Smooth muscle cell (in vitro differentiated cells): Measurements from ENCODE around the gene KCP. TPM values are rescaled to one million over a fixed set of nuclear protein-coding genes. Genes with fewer than 3 reads are reported as not detected.

Experiments used
- DNase-seq: peaks from one replicate; lab custom pipeline; 2025; ENCODE audit not compliant: unreplicated experiment; lab: John Stamatoyannopoulos, UW
- H2AFZ ChIP-seq: fragments of 200-600 bp; sonication (generic); 2 replicates; pipeline ENCODE4 v1.6.0; 2016; ENCODE audit warnings: antibody characterized with exemption, low read depth, mild to moderate bottlenecking
- H3F3A ChIP-seq: fragments of 200-600 bp; sonication (generic); 2 replicates; pipeline ENCODE4 v1.6.0; 2017; ENCODE audit warnings: antibody characterized with exemption, low read depth
- H3K27ac ChIP-seq: fragments of 200-600 bp; sonication (generic); 2 replicates; pipeline ENCODE4 v1.5.1; 2016; ENCODE audit warnings: low read depth, mild to moderate bottlenecking
- H3K27me3 ChIP-seq: fragments of 200-600 bp; sonication (generic); 2 replicates; pipeline ENCODE4 v1.6.1; 2016; ENCODE audit warnings: low read depth, mild to moderate bottlenecking
- H3K36me3 ChIP-seq: fragments of 200-600 bp; sonication (generic); 2 replicates; pipeline ENCODE4 v1.5.1; 2016; ENCODE audit warnings: low read depth
- H3K4me1 ChIP-seq: fragments of 200-600 bp; sonication (generic); 2 replicates; pipeline ENCODE4 v1.5.1; 2016; ENCODE audit warnings: low read depth
- H3K4me2 ChIP-seq: fragments of 200-600 bp; sonication (generic); 2 replicates; pipeline ENCODE4 v1.6.0; 2016; ENCODE audit warnings: mild to moderate bottlenecking
- H3K4me3 ChIP-seq: fragments of 200-600 bp; sonication (generic); 2 replicates; pipeline ENCODE4 v1.5.1; 2016; ENCODE audit warnings: mild to moderate bottlenecking
- H3K79me2 ChIP-seq: fragments of 200-600 bp; sonication (generic); 2 replicates; pipeline ENCODE4 v1.6.0; 2016; ENCODE audit warnings: low read depth, mild to moderate bottlenecking
- H3K9ac ChIP-seq: fragments of 200-600 bp; sonication (generic); 2 replicates; pipeline ENCODE4 v1.6.0; 2016; ENCODE audit warnings: low read depth
- H3K9me3 ChIP-seq: fragments of 200-600 bp; sonication (generic); replicated peaks from 2 replicates; pipeline ENCODE4 v1.5.1; 2016; ENCODE audit warnings: low read depth
- H4K20me1 ChIP-seq: fragments of 200-600 bp; sonication (generic); 2 replicates; pipeline ENCODE4 v1.6.0; 2016; ENCODE audit warnings: low read depth
- CTCF ChIP-seq: fragments of 200-600 bp; sonication (generic); IDR thresholded peaks from 2 replicates; pipeline ENCODE4 v1.5.1; 2017; ENCODE audit warnings: borderline replicate concordance, mild to moderate bottlenecking, antibody characterized with exemption; ENCODE audit not compliant: insufficient read depth, poor library complexity, severe bottlenecking
- WGBS: methylation state at CpG from one replicate; pipeline ENCODE4 v1.1.7; 2016; ENCODE audit warnings: low lambda C conversion rate; 5-methylcytosine and 5-hydroxymethylcytosine counted together
- polyA plus RNA-seq: library from polyadenylated mRNA; unstranded; fragments of >200 nt; fragmentation: Nextera tagmentation; extraction: Ambion mirVana; gene quantifications from 2 replicates; pipeline ENCODE4 v1.2.1, GENCODE V29; 2016
- total RNA-seq: library from RNA; depleted of rRNA; stranded (reverse); fragments of >200 nt; gene quantifications from 2 replicates; pipeline ENCODE4 v1.2.3, GENCODE V29; 2014

The KCP gene
- total and polyA plus RNA-seq, 2 experiments from 2014 or later = 0.99 to 4.5 TPM

- no peak overlapping the region for H2AFZ ChIP-seq
- no peak for DNase-seq
- no peaks in the 10 kb centered on the region for H4K20me1 ChIP-seq
- no peak overlapping the region for H3K27ac ChIP-seq
- no peak overlapping the region for H3K4me3 ChIP-seq
- no peak overlapping the region for H3K9ac ChIP-seq
- no peaks in the 10 kb centered on the region for H3K9me3 ChIP-seq
- no peaks in the 10 kb centered on the region for H3K79me2 ChIP-seq
- TF ChIP-seq CTCF = no peak
- H3F3A ChIP-seq = no peaks in the 10 kb centered on the region
- no peaks in the 10 kb centered on the region for H3K36me3 ChIP-seq
- H3K4me2 ChIP-seq = no peak overlapping the region
- H3K27me3 ChIP-seq = peaks cover 32% of the 10 kb centered on the region
- 88% methylated on average over 5 of the region's 5 CpGs for whole genome bisulfite sequencing
- H3K4me1 ChIP-seq = peaks cover 4% of the 10 kb centered on the region
Measured at GRCh38 chr7:128923411-128923800, 12.9 kb upstream of the KCP start.

- H3K27ac ChIP-seq = no peak overlapping the region
- H2AFZ ChIP-seq = no peak overlapping the region
- peaks cover 4% of the 10 kb centered on the region for H3K4me1 ChIP-seq
- H3K4me2 ChIP-seq = no peak overlapping the region
- no peaks in the 10 kb centered on the region for H3K79me2 ChIP-seq
- DNase-seq = no peak
- peaks cover 35% of the 10 kb centered on the region for H3K27me3 ChIP-seq
- no peaks in the 10 kb centered on the region for H4K20me1 ChIP-seq
- no peak for TF ChIP-seq CTCF
- H3K9me3 ChIP-seq = no peaks in the 10 kb centered on the region
- H3F3A ChIP-seq = no peaks in the 10 kb centered on the region
- H3K36me3 ChIP-seq = no peaks in the 10 kb centered on the region
- WGBS = 83% methylated on average over 14 of the region's 16 CpGs
- no peak overlapping the region for H3K4me3 ChIP-seq
- no peak overlapping the region for H3K9ac ChIP-seq
Measured at GRCh38 chr7:128922496-128923410, 12.2 kb upstream of the KCP start.

- 86% methylated on average over 9 of the region's 9 CpGs for WGBS
- no peak overlapping the region for H3K4me2 ChIP-seq
- no peaks in the 10 kb centered on the region for H3K9me3 ChIP-seq
- DNase-seq = no peak
- H3K79me2 ChIP-seq = no peaks in the 10 kb centered on the region
- TF ChIP-seq CTCF = no peak
- H3F3A ChIP-seq = no peaks in the 10 kb centered on the region
- no peak overlapping the region for H3K27ac ChIP-seq
- no peak overlapping the region for H3K4me3 ChIP-seq
- no peak overlapping the region for H3K9ac ChIP-seq
- no peak overlapping the region for H2AFZ ChIP-seq
- H4K20me1 ChIP-seq = no peaks in the 10 kb centered on the region
- peaks cover 4% of the 10 kb centered on the region for H3K4me1 ChIP-seq
- no peaks in the 10 kb centered on the region for H3K36me3 ChIP-seq
- peaks cover 38% of the 10 kb centered on the region for H3K27me3 ChIP-seq
Measured at GRCh38 chr7:128921866-128922440, 11.4 kb upstream of the KCP start.
